K562 (cell line): ENCODE measurements around the gene ARHGEF10L. TPM values are rescaled to one million over a fixed set of nuclear protein-coding genes. Genes with fewer than 3 reads are reported as not detected.

Experiments
- ATAC-seq: fragments of 200-7000 bp; cut with Tn5 transposase; 3 replicates; pipeline ENCODE4 v1.9.1; 2020; ENCODE audit warnings: moderate library complexity
- BruUV-seq: library from RNA; stranded (reverse); fragments of 400-500 nt; replicated peaks from 2 replicates; lab custom pipeline; 2021; lab: Mats Ljungman, UMichigan
- CTCF ChIA-PET: fragments of 300-600 bp; formaldehyde crosslinking; extraction: SDS; loops from one replicate; lab custom pipeline; 2021; ENCODE audit warnings: low intra/inter-chr PET ratio; lab: Yijun Ruan, JAX
- POLR2A ChIA-PET: fragments of 300-600, 350-650 bp; sonication (Branson Sonifier 250); formaldehyde crosslinking; extraction: SDS; loops from one replicate; lab custom pipeline; 2021; ENCODE audit warnings: antibody characterized with exemption, inconsistent platforms; lab: Yijun Ruan, JAX
- DNase-seq, 4 experiments: peaks; one replicate each; pipeline versions ENCODE4 v3.0.0 to v3.0.0-alpha.2; 2011 to 2018; ENCODE audit warnings: low spot score in 3 of 4, mixed read lengths in 3 of 4; ENCODE audit errors: extremely low read depth in 1 of 4
- FAIRE-seq: peaks from 2 replicates; lab custom pipeline; 2011; peaks lifted over from hg19 to GRCh38; lab: Jason Lieb, UNC
- H2AFZ ChIP-seq: 2 replicates; pipeline ENCODE4 v1.6.0; 2011; ENCODE audit warnings: low read depth, low read length, control low read depth, inconsistent platforms
- H3K27ac ChIP-seq: fragments of 200-600 bp; 3 replicates; pipeline ENCODE4 v1.8.0; 2011; ENCODE audit warnings: low read depth, mild to moderate bottlenecking, control low read depth, inconsistent platforms, low read length, moderate library complexity, mixed read lengths; ENCODE audit errors: extremely low read depth
- H3K27me3 ChIP-seq, 2 experiments: fragments of 300-600 bp in 1 of 2; 2 replicates in 1 of 2; 3 replicates in 1 of 2; pipeline versions ENCODE4 v1.6.0 to v1.8.0; 2011; ENCODE audit warnings: inconsistent platforms in 2 of 2, low read length in 2 of 2, mild to moderate bottlenecking in 1 of 2, mixed read lengths in 1 of 2, moderate library complexity in 1 of 2; ENCODE audit not compliant: control insufficient read depth in 2 of 2, insufficient read depth in 2 of 2
- H3K36me3 ChIP-seq: fragments of 300-600 bp; 3 replicates; pipeline ENCODE4 v1.8.0; 2011; ENCODE audit warnings: mild to moderate bottlenecking, low read length, inconsistent platforms; ENCODE audit not compliant: control insufficient read depth, insufficient read depth
- H3K4me1 ChIP-seq, 2 experiments: fragments of 200-600 bp in 1 of 2; replicated peaks in 1 of 2; 2 replicates in 1 of 2; 3 replicates in 1 of 2; pipeline versions ENCODE4 v1.5.1 to v1.8.0; 2011; ENCODE audit warnings: inconsistent platforms in 2 of 2, low read length in 2 of 2, mild to moderate bottlenecking in 1 of 2, mixed read lengths in 1 of 2, moderate library complexity in 1 of 2; ENCODE audit not compliant: control insufficient read depth in 2 of 2, insufficient read depth in 2 of 2
- H3K4me2 ChIP-seq: 2 replicates; pipeline ENCODE4 v1.6.1; 2011; ENCODE audit warnings: low read length, control low read depth, inconsistent platforms, mixed read lengths; ENCODE audit not compliant: insufficient read depth
- H3K4me3 ChIP-seq: fragments of 200-600 bp; sonication (generic), shearing (Covaris generic); 2 replicates; pipeline ENCODE4 v1.5.1; 2016; ENCODE audit warnings: control low read depth, inconsistent platforms
- H3K79me2 ChIP-seq: fragments of 200-600 bp; 3 replicates; pipeline ENCODE4 v1.8.0; 2011; ENCODE audit warnings: low read length, inconsistent platforms; ENCODE audit not compliant: control insufficient read depth, insufficient read depth
- H3K9ac ChIP-seq, 2 experiments: 2 replicates each; pipeline versions ENCODE4 v1.6.0 to v1.6.1; 2011; ENCODE audit warnings: low read depth in 2 of 2, low read length in 2 of 2, control low read depth in 1 of 2, inconsistent platforms in 1 of 2, mild to moderate bottlenecking in 1 of 2, mixed read lengths in 1 of 2; ENCODE audit not compliant: insufficient read depth in 1 of 2
- H3K9me1 ChIP-seq: one replicate; pipeline ENCODE4 v1.6.0; 2011; ENCODE audit warnings: inconsistent platforms, mild to moderate bottlenecking, low read length, moderate library complexity; ENCODE audit not compliant: control insufficient read depth, insufficient read depth
- H3K9me3 ChIP-seq: replicated peaks from 2 replicates; pipeline ENCODE4 v1.5.1; 2011; ENCODE audit warnings: low read depth, low read length, inconsistent platforms; ENCODE audit not compliant: control insufficient read depth, insufficient read depth
- H4K20me1 ChIP-seq: replicated peaks from 2 replicates; pipeline ENCODE4 v1.6.1; 2011; ENCODE audit warnings: low read length, inconsistent platforms, mixed read lengths; ENCODE audit not compliant: control insufficient read depth, insufficient read depth
- KDM1A ChIP-seq, 2 experiments: fragments of 450-650 bp; IDR thresholded peaks; 2 replicates each; pipeline ENCODE4 v1.6.1; 2016; ENCODE audit warnings: mild to moderate bottlenecking in 2 of 2
- RBM14 ChIP-seq: fragments of 200-400 bp; formaldehyde crosslinking; IDR thresholded peaks from 2 replicates; pipeline ENCODE4 v1.6.1; 2018; ENCODE audit warnings: low read depth, mild to moderate bottlenecking, low read length, moderate library complexity, borderline replicate concordance; ENCODE audit not compliant: insufficient read depth
- TFAP4 ChIP-seq: sonication (generic); formaldehyde crosslinking; IDR thresholded peaks from 2 replicates; pipeline ENCODE4 v1.8.0; 2022; ENCODE audit warnings: missing genetic modification reagents, mild to moderate bottlenecking, moderate library complexity, borderline replicate concordance
- WGBS: fragments of 100-300 bp; shearing (Covaris generic); methylation state at CpG from one replicate; pipeline ENCODE4 v1.1.6; 2016; ENCODE audit warnings: low coverage, mixed read lengths; ENCODE audit not compliant: insufficient coverage; ENCODE audit errors: missing lambda C conversion rate; 5-methylcytosine and 5-hydroxymethylcytosine counted together
- in situ Hi-C: fragments of 300-500 bp; cut with MboI; formaldehyde crosslinking; loops from 4 replicates; pipeline ENCODE4 v1.15.0; 2018; ENCODE audit warnings: inconsistent platforms, mixed read lengths
- intact Hi-C: fragments of 100-400 bp; cut with micrococcal nuclease; formaldehyde crosslinking; loops from 2 replicates; pipeline ENCODE4 v1.14.2; 2022
- polyA plus RNA-seq, 8 experiments: library from polyadenylated mRNA; depleted of rRNA in 4 of 8; stranded (reverse) in 5 of 8; unstranded in 3 of 8; fragments of >200 nt; fragmentation: Nextera tagmentation in 2 of 8; fragmentation: Illumina TruSeq in 1 of 8; extraction: Ambion mirVana in 2 of 8; extraction: Trizol in 1 of 8; gene quantifications; 2 replicates each; pipeline versions ENCODE4 v1.2.1 to v1.2.3, GENCODE V29; 2011 to 2014; ENCODE audit warnings: inconsistent platforms in 1 of 8, missing spikeins in 1 of 8
- total RNA-seq, 7 experiments: library from RNA; depleted of rRNA in 6 of 7; stranded (reverse); fragments of >200 nt in 6 of 7; fragmentation: Illumina TruSeq in 2 of 7; extraction: Trizol in 2 of 7; gene quantifications; 2 replicates each; pipeline versions ENCODE4 v1.2.1 to v1.2.3, GENCODE V29; 2011 to 2021; ENCODE audit warnings: low replicate concordance in 1 of 7

Gene ARHGEF10L
- total and polyA plus RNA-seq, 9 of the 15 experiments (the other 6 are each of a cell fraction or from before 2014, with no cell fraction given), result 0.09 to 0.13 TPM; not detected in 7

GRCh38 chr1:17562375-17562774 lies 22.9 kb downstream of the ARHGEF10L start:
- intact Hi-C loops, result no loop called here
- Histone ChIP-seq H4K20me1 (peaks cover 24% of the 10 kb centered on the region), H3K27ac (no peak overlapping the region), H2AFZ (no peak overlapping the region), H3K36me3 (no peaks in the 10 kb centered on the region), H3K9ac (no peak overlapping the region), H3K4me2 (no peak overlapping the region), H3K9me1 (peaks cover 4% of the 10 kb centered on the region), H3K27me3 (peaks cover 6 to 61% of the 10 kb centered on the region in 2 experiments; a peak in 4 of 5 replicates), H3K4me3 (no peak overlapping the region), H3K9me3 (no peaks in the 10 kb centered on the region), H3K79me2 (no peaks in the 10 kb centered on the region), H3K4me1 (no peaks in the 10 kb centered on the region)
- TF ChIP-seq RBM14 (no peak), KDM1A (IDR thresholded peaks at IDR 0.05) (peak; percentile 71 to 73), TFAP4 (no peak)
- WGBS, result 2% methylated on average over 5 of the region's 5 CpGs
- no peak for FAIRE-seq
- POLR2A ChIA-PET, result interaction anchor here (0.7 to 1.4 kb wide), 3 partner anchors 10 to 76 kb away, joined by 3 to 8 read pairs (median 6); no protein-coding TSS in a partner anchor
- DNase-seq, result no peak
- in situ Hi-C loops, result no loop called here
- no TSS peak for BruUV-seq
- CTCF ChIA-PET, result no interaction called here
- no peak for ATAC-seq
